Measurements from ENCODE around the gene CCDC170. TPM values are rescaled to one million over a fixed set of nuclear protein-coding genes. Genes with fewer than 3 reads are reported as not detected.
"Not testable (repeated sequence)": the region's sequence is repeated elsewhere in the genome, so short reads cannot be mapped to it uniquely, and the experiment has no call there.

CCDC170 gene
- total RNA-seq = 1 to 10 TPM in 1 of 8 experiments, under 1 TPM in 7; 0.09 to 8.6 (median 0.26) TPM

DNA sequence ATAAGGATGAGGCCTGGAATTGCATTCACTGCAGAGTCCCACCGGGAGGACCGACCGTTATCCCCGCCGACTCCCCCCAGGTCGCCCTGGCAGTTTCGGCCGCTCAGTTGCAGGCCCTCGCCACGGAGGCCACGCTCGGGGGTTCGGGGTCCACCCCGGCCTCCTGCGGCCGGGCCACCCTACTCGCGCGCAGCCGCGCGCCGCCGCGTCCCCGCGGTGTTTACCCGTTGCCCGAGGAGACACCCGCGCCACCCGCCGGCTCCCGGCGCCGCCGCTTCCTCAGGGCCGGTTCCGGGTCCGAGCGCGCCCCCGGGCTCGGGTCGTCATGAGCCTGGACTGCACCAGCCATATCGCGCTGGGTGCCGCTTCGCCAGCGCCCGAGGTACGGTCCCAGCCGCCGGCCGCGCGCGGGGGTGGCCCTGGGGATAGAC, at the start of gene CCDC170:
TSS of gene CCDC170 (plus strand) at position 214 of the 431 bp plus-strand sequence. CDS start at position 326, 112 bp downstream.
- Histone ChIP-seq H3K4me1 (replicated peaks in 1 of 2) (peaks cover 0 to 3% of the 10 kb centered on the region in 2 donors), H3K27ac (no peak within 1 kb of the TSS), H3K4me3 (peak within 1 kb of the TSS; percentile 46 to 77 (median 66))
- 0 to 1% (median 0%) methylated on average over 2 to 15 of the region's 58 CpGs; no CpG with 5 or more reads in 6 of the 10 experiments for WGBS, 10 experiments
- in situ Hi-C loops (cut with MboI; ENCODE audit: low pct_unique_long_range_greater_than_20kb in 2 of 9, low sequenced_read_pairs in 9 of 9, unreplicated experiment in 9 of 9) = no loop called here
- peak; percentile 66 to 91 (median 85) for ATAC-seq (replicated peaks in 6 of 8)

GRCh38 chr6:151445482-151445881, 48.3 kb upstream of the CCDC170 start:
- Histone ChIP-seq H3K4me3 (no peak overlapping the region), H3K4me1 (replicated peaks in 1 of 2) (peaks cover 0 to 6% of the 10 kb centered on the region in 2 donors), H3K27ac (no peak overlapping the region)
- in situ Hi-C loops (cut with MboI; ENCODE audit: low pct_unique_long_range_greater_than_20kb in 2 of 9, low sequenced_read_pairs in 9 of 9, unreplicated experiment in 9 of 9) = loop anchor here in 1 of 9 experiments (25.0 kb wide), 1 partner anchor 817 kb away; no protein-coding TSS in a partner anchor
- WGBS, 10 experiments = 21 to 100% (median 88%) methylated on average over 1 to 5 of the region's 5 CpGs
- no peak for ATAC-seq (replicated peaks in 6 of 8)

DNA sequence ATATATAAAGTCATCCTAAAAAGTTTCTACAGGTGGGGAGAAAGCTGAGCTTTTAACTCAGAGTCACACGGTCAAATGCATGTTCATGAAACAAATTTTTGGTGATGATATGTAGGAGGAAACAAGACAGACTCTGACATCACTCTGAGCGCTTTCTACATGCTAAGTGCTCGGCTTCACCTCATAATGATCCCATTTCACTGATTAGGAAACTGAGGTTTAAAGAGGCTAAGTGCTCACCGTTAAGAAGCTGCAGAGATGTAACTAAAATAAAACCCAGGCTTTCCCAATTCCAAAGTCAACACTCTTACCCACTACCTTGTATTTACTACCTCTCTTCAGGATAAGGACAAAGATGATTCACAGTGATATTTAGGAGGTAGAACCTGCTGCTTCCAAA, 46.6 kb upstream of the CCDC170 start:
- H3K27ac ChIP-seq = no peak overlapping the region
- no peak for ATAC-seq (replicated peaks in 6 of 8)
- in situ Hi-C loops (cut with MboI; ENCODE audit: low pct_unique_long_range_greater_than_20kb in 2 of 9, low sequenced_read_pairs in 9 of 9, unreplicated experiment in 9 of 9) = loop anchor here in 1 of 9 experiments (25.0 kb wide), 1 partner anchor 815 kb away; no protein-coding TSS in a partner anchor
- no peaks in the 10 kb centered on the region for H3K4me1 ChIP-seq (replicated peaks in 1 of 2)
- 80 to 100% (median 97%) methylated on average over 1 to 4 of the region's 4 CpGs for WGBS, 10 experiments
- H3K4me3 ChIP-seq = no peak overlapping the region

DNA sequence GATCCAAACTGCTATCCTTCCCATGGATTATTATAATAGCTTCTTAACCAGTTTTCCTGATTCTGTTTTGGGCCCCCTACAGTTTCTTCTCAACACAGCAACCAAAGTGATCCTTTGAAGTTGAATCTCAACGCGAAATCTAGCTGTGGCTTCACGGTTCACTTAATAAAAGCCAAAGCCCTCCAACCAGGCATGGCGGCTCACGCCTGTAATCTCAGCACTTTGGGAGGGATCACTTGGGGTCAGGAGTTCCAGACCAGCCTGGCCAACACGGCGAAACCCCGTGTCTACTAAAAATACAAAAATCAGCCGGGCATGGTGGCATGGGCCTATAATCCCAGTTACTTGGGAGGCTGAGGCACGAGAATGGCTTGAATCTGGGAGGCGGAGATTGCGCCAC, 45.2 kb upstream of the CCDC170 start:
- no peak overlapping the region for H3K27ac ChIP-seq
- H3K4me3 ChIP-seq = no peak overlapping the region
- ATAC-seq (replicated peaks in 6 of 8) = no peak
- in situ Hi-C loops (cut with MboI; ENCODE audit: low pct_unique_long_range_greater_than_20kb in 2 of 9, low sequenced_read_pairs in 9 of 9, unreplicated experiment in 9 of 9) = loop anchor here in 1 of 9 experiments (25.0 kb wide), 1 partner anchor 814 kb away; no protein-coding TSS in a partner anchor
- WGBS, 10 experiments = 88 to 100% (median 100%) methylated on average over 1 to 6 of the region's 12 CpGs; no CpG with 5 or more reads in 3 of the 10 experiments
- H3K4me1 ChIP-seq (replicated peaks in 1 of 2) = peaks cover 0 to under 1% of the 10 kb centered on the region in 2 donors

GRCh38 chr6:151450928-151451327, 42.9 kb upstream of the CCDC170 start:
- ATAC-seq (replicated peaks in 6 of 8); in situ Hi-C loops (cut with MboI; ENCODE audit: low pct_unique_long_range_greater_than_20kb in 2 of 9, low sequenced_read_pairs in 9 of 9, unreplicated experiment in 9 of 9); H3K27ac ChIP-seq: not testable (repeated sequence)
- Histone ChIP-seq H3K4me1 (replicated peaks in 1 of 2) (peaks cover 7 to 21% of the 10 kb centered on the region in 2 donors), H3K4me3 (peak overlapping the region; percentile 54 to 89 (median 69))
- WGBS, 10 experiments = 0 to 42% (median 0%) methylated on average over 1 to 3 of the region's 6 CpGs; no CpG with 5 or more reads in 3 of the 10 experiments

DNA sequence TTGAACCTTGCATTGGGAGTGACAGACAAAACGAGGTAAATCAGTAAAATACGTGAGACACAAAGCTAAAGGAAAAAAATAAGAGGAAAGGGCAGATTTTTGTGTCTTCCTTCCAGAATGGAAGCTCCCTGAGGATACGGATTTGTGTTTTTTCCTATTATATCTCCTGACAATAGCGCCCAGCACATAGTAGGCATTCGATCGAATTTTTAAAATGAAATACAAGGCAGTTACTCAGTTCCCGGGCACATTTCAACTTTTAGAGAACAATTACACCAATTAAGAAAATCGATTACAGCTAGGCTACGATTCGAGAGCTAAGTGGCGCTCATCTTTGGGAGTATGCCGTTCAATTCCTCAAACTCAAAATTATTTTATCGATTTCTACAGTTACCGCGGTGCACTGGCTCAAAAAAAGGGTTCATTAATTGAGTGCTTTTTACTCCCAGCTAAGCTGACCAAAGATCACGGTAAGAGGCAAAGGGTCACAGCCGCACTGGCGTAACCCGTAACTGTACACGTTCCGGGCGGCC, 42.3 kb upstream of the CCDC170 start:
- Histone ChIP-seq H3K27ac (peak overlapping the region; percentile 21 to 76), H3K4me1 (replicated peaks in 1 of 2) (peaks cover 13 to 27% of the 10 kb centered on the region in 2 donors), H3K4me3 (peak overlapping the region; percentile 54 to 89 (median 69))
- no peak for ATAC-seq (replicated peaks in 6 of 8)
- in situ Hi-C loops (cut with MboI; ENCODE audit: low pct_unique_long_range_greater_than_20kb in 2 of 9, low sequenced_read_pairs in 9 of 9, unreplicated experiment in 9 of 9) = no loop called here
- 0 to 4% (median 1%) methylated on average over 3 to 21 of the region's 22 CpGs for WGBS, 10 experiments

DNA sequence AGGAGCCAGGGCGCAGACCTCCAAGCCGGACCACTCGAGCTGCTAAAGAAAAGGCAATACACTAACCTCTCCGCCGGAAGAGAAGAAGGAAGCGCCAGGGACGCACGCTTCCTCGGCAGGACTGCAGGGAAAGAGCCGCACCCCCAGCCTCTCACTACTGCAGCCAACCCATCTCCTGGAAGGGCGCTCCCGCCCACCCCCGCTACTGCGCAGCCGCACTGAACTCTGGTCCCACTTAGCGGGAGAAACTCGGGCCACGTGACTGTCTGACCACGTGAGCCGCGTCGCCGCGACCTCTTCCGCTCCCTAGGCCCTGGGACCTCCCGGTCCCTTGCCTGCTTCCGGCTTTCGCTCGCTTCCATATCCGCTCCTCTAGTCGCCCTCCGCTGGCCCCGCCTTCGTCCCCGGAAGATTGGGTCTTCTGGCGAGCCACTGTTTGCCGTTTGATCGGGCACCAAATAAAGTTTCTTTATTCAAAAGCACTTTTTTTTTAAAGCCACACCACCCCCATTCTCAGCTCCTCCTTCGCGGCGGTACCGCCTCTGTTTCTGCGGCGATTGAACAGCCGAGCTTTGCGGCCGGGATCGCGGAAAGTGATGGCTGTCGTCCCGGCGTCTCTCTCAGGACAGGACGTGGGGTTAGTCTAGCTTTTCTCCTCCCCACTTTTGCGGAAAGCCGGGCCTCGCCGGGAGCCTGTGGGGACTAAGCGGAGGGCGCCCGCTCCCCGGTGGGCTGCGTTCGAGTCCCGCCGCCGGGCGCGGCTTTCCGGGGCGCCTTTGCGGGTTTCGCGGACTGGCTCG, 41.7 kb upstream of the CCDC170 start, which contains the start of gene RMND1:
TSS of gene RMND1 (minus strand) at position 177 of the 800 bp plus-strand sequence. CDS start 6,315 bp downstream, outside the sequence.
- ATAC-seq (replicated peaks in 6 of 8) = peak; percentile 92 to 98 (median 97)
- Histone ChIP-seq H3K27ac (peak within 1 kb of the TSS; percentile 68 to 87), H3K4me1 (replicated peaks in 1 of 2) (peaks cover 20 to 33% of the 10 kb centered on the region in 2 donors), H3K4me3 (peak within 1 kb of the TSS; percentile 59 to 89 (median 69))
- in situ Hi-C loops (cut with MboI; ENCODE audit: low pct_unique_long_range_greater_than_20kb in 2 of 9, low sequenced_read_pairs in 9 of 9, unreplicated experiment in 9 of 9) = no loop called here
- WGBS, 10 experiments = 0 to 1% (median 0%) methylated on average over 4 to 18 of the region's 74 CpGs; no CpG with 5 or more reads in 4 of the 10 experiments

DNA sequence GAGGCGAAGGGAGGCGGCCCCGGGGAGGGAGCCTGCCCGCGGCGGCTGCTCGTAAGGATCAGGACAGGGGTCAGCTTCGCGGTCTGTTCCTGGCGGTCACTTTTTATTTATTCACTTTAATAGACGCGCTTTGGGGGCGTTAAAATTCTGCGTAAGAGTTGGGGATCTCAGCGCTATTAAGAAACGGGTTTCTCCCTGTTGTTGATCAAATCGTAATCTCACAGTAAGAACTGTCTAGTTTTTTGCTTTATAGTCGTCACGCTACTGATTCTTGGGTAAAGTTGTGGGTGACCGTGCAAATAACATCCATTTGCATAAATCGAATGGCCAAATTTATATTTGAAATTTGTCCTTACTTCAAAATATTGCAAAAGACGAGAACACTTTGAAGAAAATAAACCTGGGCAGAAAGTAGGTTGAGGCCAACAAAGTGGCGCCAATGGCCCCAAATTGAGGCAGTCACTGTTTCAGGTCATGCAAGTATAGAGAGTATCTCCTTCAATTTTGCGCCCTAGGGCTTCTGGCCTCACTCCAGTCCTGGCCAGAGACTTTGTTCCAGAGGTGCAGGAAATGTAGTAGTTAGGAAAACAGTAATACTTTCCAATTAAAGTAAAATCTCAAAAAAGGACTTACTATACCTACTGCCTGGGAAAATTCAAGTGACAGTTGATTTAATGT, 40.9 kb upstream of the CCDC170 start:
- peaks cover 20 to 35% of the 10 kb centered on the region in 2 donors for H3K4me1 ChIP-seq (replicated peaks in 1 of 2)
- in situ Hi-C loops (cut with MboI; ENCODE audit: low pct_unique_long_range_greater_than_20kb in 2 of 9, low sequenced_read_pairs in 9 of 9, unreplicated experiment in 9 of 9) = no loop called here
- WGBS, 10 experiments = 0 to 7% (median 1%) methylated on average over 3 to 18 of the region's 24 CpGs; no CpG with 5 or more reads in 2 of the 10 experiments
- peak in 2 of 8 experiments; percentile 24 to 25 for ATAC-seq (replicated peaks in 6 of 8)
- peak overlapping the region; percentile 59 to 89 (median 69) for H3K4me3 ChIP-seq
- H3K27ac ChIP-seq = peak overlapping the region; percentile 68 to 87

DNA sequence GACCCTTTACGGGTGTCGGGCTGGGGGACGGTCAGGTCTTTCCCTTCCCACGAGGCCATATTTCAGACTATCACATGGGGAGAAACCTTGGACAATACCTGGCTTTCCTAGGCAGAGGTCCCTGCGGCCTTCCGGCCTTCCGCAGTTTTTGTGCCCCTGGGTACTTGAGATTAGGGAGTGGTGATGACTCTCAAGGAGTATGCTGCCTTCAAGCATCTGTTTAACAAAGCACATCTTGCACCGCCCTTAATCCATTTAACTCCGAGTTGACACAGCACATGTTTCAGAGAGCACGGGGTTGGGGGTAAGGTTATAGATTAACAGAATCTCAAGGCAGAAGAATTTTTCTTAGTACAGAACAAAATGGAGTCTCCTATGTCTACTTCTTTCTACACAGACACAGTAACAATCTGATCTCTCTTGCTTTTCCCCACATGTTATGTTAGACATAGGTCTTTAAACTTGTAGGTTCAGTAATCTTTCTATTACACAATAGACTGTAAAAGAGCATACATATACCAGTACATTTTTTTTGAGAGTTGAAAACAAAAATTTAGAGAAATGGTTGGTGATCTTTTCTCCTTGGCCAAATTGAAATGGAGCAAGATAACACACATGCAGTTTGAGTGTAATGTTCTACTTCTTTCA, 37.9 kb upstream of the CCDC170 start:
- peaks cover 20 to 35% of the 10 kb centered on the region in 2 donors for H3K4me1 ChIP-seq (replicated peaks in 1 of 2)
- in situ Hi-C loops (cut with MboI; ENCODE audit: low pct_unique_long_range_greater_than_20kb in 2 of 9, low sequenced_read_pairs in 9 of 9, unreplicated experiment in 9 of 9); ATAC-seq (replicated peaks in 6 of 8): not testable (repeated sequence)
- WGBS, 10 experiments = 0% methylated on average over 1 of the region's 10 CpGs; no CpG with 5 or more reads in 9 of the 10 experiments
- peak overlapping the region in 4 of 5 donors; percentile 19 to 75 (median 40) for H3K4me3 ChIP-seq
- H3K27ac ChIP-seq = peak overlapping the region; percentile 50 to 82

- WGBS, 10 experiments = 77 to 100% (median 93%) methylated on average over 1 to 4 of the region's 4 CpGs; no CpG with 5 or more reads in 2 of the 10 experiments
- in situ Hi-C loops (cut with MboI; ENCODE audit: low pct_unique_long_range_greater_than_20kb in 2 of 9, low sequenced_read_pairs in 9 of 9, unreplicated experiment in 9 of 9) = no loop called here
- Histone ChIP-seq H3K4me3 (no peak overlapping the region), H3K4me1 (replicated peaks in 1 of 2) (peaks cover 5 to 7% of the 10 kb centered on the region in 2 donors), H3K27ac (no peak overlapping the region)
- no peak for ATAC-seq (replicated peaks in 6 of 8)
These were observed 32.1 kb upstream of the CCDC170 start for GRCh38 chr6:151461673-151462072.

GRCh38 chr6:151464702-151465101, 29.1 kb upstream of the CCDC170 start:
- Histone ChIP-seq H3K4me1 (replicated peaks in 1 of 2) (no peaks in the 10 kb centered on the region), H3K4me3 (no peak overlapping the region), H3K27ac (no peak overlapping the region)
- no peak for ATAC-seq (replicated peaks in 6 of 8)
- in situ Hi-C loops (cut with MboI; ENCODE audit: low pct_unique_long_range_greater_than_20kb in 2 of 9, low sequenced_read_pairs in 9 of 9, unreplicated experiment in 9 of 9) = no loop called here

Measured in motor neuron (in vitro differentiated cells).